Measurements from ENCODE around the gene GMDS.
A peak's percentile ranks its signal among the peaks of the same experiment; 100 is the strongest.

The GMDS gene

GRCh38 chr6:1970151-1970561 is 275.2 kb downstream of the GMDS start:
- DNase-seq (ENCODE audit: extremely low spot score, insufficient read length, low read depth) (no peak), FAIRE-seq (no peak)

DNA sequence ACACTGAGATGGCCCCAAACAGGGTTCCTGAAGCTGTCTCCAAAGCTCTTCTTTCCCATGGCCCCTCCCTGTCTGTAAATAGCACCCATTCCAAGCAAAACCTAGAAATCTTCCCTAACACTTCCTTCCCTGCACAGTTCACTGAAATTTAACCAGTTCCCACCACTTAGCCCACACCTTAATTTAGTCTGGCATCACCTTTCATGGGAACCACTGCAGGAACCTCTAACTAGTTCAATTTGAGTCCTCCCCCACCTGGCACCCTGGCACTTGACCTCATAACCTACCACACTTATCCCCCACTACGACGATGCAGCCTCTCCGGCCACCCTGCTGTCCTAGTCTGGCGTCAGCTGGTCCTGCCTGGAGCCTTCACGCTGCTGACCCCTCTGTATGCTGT is 278.7 kb downstream of the GMDS start:
- FAIRE-seq (no peak), DNase-seq (ENCODE audit: extremely low spot score, insufficient read length, low read depth) (no peak)

- no peak for FAIRE-seq
- DNase-seq (ENCODE audit: extremely low spot score, insufficient read length, low read depth) = no peak
Measured at GRCh38 chr6:1965596-1966224, 279.7 kb downstream of the GMDS start.

- DNase-seq (ENCODE audit: extremely low spot score, insufficient read length, low read depth) (no peak), FAIRE-seq (peak; percentile 12)
Measured at GRCh38 chr6:1963596-1963995, 281.8 kb downstream of the GMDS start.

DNA sequence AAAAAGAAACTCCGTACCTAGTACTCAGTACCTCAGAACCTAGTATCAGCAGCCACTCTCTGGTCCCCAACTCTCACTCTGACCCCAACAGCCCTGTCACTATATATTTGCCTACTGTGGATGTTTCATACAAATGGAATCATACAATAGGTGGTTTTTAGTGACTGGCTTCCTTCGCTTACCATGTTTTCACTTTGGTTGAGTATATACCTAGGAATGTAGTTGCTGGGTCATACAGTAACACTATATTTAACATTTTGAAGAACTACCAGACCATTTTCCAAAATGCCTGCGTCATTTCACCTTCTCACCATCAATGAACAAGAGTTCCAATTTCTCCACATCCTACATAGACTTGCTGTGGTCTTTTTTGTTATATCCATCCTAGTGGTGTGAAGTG is 283.2 kb downstream of the GMDS start:
- no peak for DNase-seq (ENCODE audit: extremely low spot score, insufficient read length, low read depth)
- no peak for FAIRE-seq

- no peak for DNase-seq (ENCODE audit: extremely low spot score, insufficient read length, low read depth)
- FAIRE-seq = no peak
Measured at GRCh38 chr6:1960486-1961142, 284.8 kb downstream of the GMDS start.

GRCh38 chr6:1958257-1958656 is 287.1 kb downstream of the GMDS start:
- FAIRE-seq (no peak), DNase-seq (ENCODE audit: extremely low spot score, insufficient read length, low read depth) (no peak)

DNA sequence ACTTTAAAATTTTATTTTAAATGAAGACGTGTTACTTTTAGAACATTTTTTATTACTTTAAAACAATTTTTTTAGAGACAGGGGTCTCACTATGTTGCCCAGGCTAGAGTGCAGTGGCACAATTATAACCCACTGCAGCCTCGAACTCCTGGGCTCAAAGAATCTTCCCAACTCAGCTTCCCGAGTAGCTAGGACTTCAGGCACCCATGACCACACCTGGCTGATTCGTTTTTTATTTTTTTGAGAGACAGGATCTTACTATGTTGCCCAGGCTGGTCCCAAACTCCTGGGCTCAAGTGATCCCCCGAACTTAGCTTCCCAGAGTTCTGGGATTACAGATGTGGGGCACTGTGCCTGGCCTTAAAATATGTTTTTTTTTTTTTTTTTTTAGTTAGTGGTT is 287.7 kb downstream of the GMDS start:
- DNase-seq (ENCODE audit: extremely low spot score, insufficient read length, low read depth) (no peak), FAIRE-seq (no peak)

DNA sequence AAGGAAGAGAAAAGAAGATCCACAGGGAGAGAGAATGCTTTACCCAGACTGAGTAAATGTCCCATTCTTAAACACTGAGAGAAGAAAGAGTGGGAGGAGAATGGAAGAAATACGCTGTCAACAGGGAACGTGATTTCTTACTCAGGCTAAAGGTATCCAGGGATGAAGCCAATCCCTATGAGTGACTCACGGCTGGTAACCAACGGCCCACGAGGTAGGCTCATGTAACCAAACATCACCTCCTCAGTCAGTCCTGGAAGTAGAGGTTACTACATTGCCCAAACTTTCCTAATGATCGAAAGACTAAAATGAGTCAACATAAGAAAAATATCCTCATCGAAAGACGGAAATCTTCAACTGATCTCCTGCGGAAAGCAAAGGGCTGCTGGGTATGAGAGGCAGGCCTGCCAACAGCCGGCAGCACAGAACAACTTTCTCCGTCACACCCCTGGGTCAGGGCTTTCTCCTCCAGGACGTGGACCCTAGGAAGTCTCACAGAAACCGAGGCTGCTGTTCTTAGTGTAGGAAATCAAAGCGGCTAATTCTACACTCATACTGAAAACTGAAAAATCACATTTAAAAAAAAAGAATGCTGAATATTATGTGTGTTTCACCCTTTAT is 292.6 kb downstream of the GMDS start:
- no peak for DNase-seq (ENCODE audit: extremely low spot score, insufficient read length, low read depth)
- no peak for FAIRE-seq

DNA sequence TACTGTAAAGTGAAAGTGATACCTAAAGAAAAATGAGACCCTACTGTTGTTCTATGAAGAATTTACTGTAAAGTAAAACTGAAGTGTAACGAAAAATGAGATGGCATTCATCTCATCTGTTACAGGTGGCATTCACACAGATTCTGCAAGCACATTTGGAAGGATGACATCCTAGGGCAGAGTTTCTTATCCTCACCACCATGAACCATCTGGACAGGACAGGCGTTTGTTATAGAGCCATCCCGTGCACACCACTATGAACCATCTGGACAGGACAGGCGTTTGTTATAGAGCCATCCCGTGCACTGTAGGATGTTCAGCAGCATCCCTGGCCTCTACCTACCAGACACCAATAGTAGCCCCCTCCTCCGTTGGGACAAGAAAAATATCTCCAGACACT is 294.8 kb downstream of the GMDS start:
- no peak for FAIRE-seq
- no peak for DNase-seq (ENCODE audit: extremely low spot score, insufficient read length, low read depth)

- DNase-seq (ENCODE audit: extremely low spot score, insufficient read length, low read depth) = no peak
- no peak for FAIRE-seq
Measured at GRCh38 chr6:1949538-1949937, 295.9 kb downstream of the GMDS start.

DNA sequence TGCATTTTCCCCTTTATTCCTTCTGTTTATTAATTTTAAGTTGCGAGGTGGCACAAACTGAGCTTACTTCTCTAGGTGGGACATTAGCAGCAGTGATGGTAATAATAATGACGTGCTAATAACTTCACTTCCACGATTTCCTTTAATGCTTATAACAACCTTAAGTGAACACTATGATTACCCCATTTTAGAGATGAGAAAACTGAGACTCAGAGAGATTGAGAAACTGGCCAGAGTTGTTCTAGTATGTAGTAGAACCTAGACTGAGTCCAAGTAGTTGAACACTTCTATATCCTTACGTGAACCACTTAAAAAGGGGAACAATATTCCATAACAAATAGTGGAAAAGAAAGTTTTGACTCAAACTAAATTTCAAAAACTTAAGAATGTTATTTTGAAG is 297.5 kb downstream of the GMDS start:
- FAIRE-seq = no peak
- DNase-seq (ENCODE audit: extremely low spot score, insufficient read length, low read depth) = no peak

DNA sequence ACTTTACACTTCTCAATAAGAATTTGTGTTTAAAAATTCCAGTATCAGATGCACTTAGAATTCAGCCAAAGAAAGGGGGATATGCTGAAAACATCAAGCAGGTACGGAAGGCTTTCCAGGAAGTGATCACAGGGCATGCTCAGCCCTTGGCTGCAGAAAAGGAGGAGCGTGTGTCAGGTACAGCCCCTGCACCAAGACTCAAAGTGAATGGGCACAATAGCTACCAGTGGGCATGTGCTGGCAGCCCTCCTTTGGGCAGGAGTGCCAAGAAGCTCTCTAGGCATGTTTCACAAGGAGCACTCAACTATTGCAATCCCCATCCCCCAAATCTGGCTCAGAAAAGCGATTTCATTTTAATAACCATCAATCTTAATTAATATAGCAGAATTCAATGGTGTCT is 298.8 kb downstream of the GMDS start:
- DNase-seq (ENCODE audit: extremely low spot score, insufficient read length, low read depth) (no peak), FAIRE-seq (no peak)

DNA sequence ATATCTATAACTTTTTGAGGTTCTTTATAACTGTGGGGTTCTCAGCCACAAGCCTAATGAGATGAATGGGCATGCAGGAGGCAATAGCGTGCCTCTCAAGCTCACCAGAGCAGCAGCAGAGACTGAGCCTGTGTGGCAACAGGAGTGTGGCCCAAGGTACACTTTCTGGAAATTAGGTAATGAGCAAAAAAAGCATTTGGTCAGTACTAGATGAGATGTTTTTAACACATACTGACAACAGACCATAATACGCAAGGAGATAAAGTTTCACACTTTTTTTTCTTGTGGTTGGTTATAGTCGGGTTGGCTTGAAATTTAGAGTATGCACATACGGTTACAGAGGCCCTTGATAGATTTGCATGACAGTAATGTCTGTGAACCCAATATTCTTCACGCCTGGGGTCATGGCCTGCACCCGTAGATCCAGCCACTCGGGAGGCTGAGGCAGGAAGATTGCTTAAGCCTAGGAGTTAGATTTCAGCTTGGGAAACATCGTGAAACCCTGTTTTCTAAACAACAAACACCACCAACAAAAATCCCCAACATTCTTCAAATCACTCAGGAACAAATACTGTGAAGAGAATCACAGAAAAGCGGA is 300.1 kb downstream of the GMDS start:
- FAIRE-seq (no peak), DNase-seq (ENCODE audit: extremely low spot score, insufficient read length, low read depth) (no peak)

DNA sequence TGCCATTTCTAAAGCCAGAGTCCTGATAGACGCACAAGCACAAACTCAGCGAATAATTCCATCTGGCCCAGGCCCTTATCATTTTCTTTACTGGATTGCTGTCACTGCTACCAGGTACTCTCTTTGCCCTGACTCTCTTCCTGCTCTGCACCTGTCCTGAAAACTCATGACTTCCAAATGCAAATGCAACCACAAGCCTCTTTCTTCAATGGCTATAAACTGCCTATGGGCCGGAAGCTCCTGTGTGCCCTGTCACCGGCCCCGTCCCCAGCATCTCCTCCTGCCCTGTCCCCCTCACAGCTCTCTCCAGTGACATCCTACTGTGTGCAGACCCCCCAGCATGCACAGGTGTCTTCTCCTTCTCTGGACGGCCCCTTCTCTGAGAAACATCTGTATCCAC is 302.6 kb downstream of the GMDS start:
- FAIRE-seq (no peak), DNase-seq (ENCODE audit: extremely low spot score, insufficient read length, low read depth) (no peak)

GRCh38 chr6:1941534-1941933 is 303.9 kb downstream of the GMDS start:
- DNase-seq (ENCODE audit: extremely low spot score, insufficient read length, low read depth) (no peak), FAIRE-seq (no peak)

DNA sequence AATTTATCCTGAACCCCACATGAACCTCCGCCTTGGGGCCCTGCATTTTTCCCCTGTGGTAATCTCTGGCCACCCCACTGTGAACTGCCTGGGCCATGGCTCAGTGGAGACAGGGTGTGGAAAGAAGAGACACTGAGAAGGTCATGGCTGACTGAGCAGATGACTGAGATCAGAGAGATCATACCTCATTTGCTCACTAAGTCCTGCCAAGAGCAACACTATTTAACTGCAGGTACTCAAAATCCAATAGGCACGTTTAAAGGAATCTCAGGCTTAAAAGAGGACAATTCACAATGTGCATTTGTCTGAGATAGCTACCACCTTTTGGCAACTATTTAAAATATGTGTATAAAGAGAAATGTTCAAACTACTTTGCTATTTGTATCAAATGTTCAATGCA is 305.0 kb downstream of the GMDS start:
- DNase-seq (ENCODE audit: extremely low spot score, insufficient read length, low read depth) (peak; percentile 9), FAIRE-seq (peak; percentile 73)

- FAIRE-seq = no peak
- no peak for DNase-seq (ENCODE audit: extremely low spot score, insufficient read length, low read depth)
Measured at GRCh38 chr6:1933292-1933691, 312.1 kb downstream of the GMDS start.

- DNase-seq (ENCODE audit: extremely low spot score, insufficient read length, low read depth) (no peak), FAIRE-seq (no peak)
Measured at GRCh38 chr6:1931817-1932216, 313.6 kb downstream of the GMDS start.

GRCh38 chr6:1930356-1930755 is 315.0 kb downstream of the GMDS start:
- DNase-seq (ENCODE audit: extremely low spot score, insufficient read length, low read depth) (no peak), FAIRE-seq (no peak)

DNA sequence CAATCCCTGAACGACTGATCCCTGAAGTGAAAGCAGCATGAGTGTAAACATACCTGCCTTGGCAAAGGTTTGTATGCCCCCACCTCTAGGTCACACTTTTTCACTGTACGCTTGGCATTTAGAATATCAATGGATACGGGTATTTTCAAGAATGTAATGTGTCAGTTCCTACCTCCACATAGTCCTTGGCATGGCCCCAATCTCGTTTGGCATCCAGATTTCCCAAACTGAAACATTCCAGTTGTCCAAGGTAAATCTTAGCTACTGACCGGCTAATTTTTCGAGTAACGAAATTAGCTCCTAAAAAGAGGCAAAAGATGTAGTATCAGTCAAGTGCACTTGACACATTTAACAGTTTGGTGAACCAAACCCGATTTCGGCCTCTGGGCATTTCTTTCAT is 315.5 kb downstream of the GMDS start:
- FAIRE-seq (no peak), DNase-seq (ENCODE audit: extremely low spot score, insufficient read length, low read depth) (no peak)
